Fibroblast of the aortic adventitia (primary cell): ENCODE results near the gene GALNT11. TPM values are rescaled to one million over a fixed set of nuclear protein-coding genes. Genes with fewer than 3 reads are reported as not detected.
"Not testable (repeated sequence)": the region's sequence is repeated elsewhere in the genome, so short reads cannot be mapped to it uniquely, and the experiment has no call there.

Experiments
- DNase-seq: peaks from one replicate; pipeline ENCODE4 v3.0.0-alpha.2; 2010; ENCODE audit warnings: low read depth
- H3K4me3 ChIP-seq: 2 replicates; pipeline ENCODE4 v1.5.1; 2011; ENCODE audit warnings: low read depth, mild to moderate bottlenecking, control low read depth, low read length, moderate library complexity
- CTCF ChIP-seq: IDR thresholded peaks from 2 replicates; pipeline ENCODE4 v1.5.1; 2011; ENCODE audit warnings: mild to moderate bottlenecking, low read length, control low read depth, inconsistent platforms; ENCODE audit not compliant: insufficient read depth
- total RNA-seq: library from RNA; depleted of rRNA; stranded (reverse); fragments of >200 nt; gene quantifications from 2 replicates; pipeline ENCODE4 v1.2.3, GENCODE V29; 2012; ENCODE audit warnings: low replicate concordance

GALNT11 gene
- total RNA-seq, 1 donor: 40.0 TPM

GRCh38 chr7:152072421-152072820, 46.9 kb downstream of the GALNT11 start:
- H3K4me3 ChIP-seq: no peak overlapping the region
- no peak for DNase-seq
- TF ChIP-seq CTCF: no peak

- TF ChIP-seq CTCF: no peak
- no peak overlapping the region for H3K4me3 ChIP-seq
- no peak for DNase-seq
Measured at GRCh38 chr7:152073352-152073751, 47.9 kb downstream of the GALNT11 start.

- H3K4me3 ChIP-seq: no peak overlapping the region
- no peak for DNase-seq
- no peak for TF ChIP-seq CTCF
Measured at GRCh38 chr7:152074673-152075072, 49.2 kb downstream of the GALNT11 start.

GRCh38 chr7:152075379-152075778, 49.9 kb downstream of the GALNT11 start:
- not testable (repeated sequence) for DNase-seq, H3K4me3 ChIP-seq

GRCh38 chr7:152076324-152076821, 50.9 kb downstream of the GALNT11 start:
- DNase-seq: peak; percentile 17
- no peak overlapping the region for H3K4me3 ChIP-seq
- peak; percentile 52 for TF ChIP-seq CTCF

GRCh38 chr7:152076940-152077933, 51.8 kb downstream of the GALNT11 start:
- DNase-seq: peak; percentile 14
- H3K4me3 ChIP-seq: no peak overlapping the region
- no peak for TF ChIP-seq CTCF

GRCh38 chr7:152078025-152078424, 52.6 kb downstream of the GALNT11 start:
- DNase-seq: no peak
- no peak for TF ChIP-seq CTCF

More at GRCh38 chr7:152078025-152078424, 52.6 kb downstream of the GALNT11 start:
- H3K4me3 ChIP-seq: no peak overlapping the region
